H9 (cell line): ENCODE results near the gene PTPRN2. TPM values are rescaled to one million over a fixed set of nuclear protein-coding genes. Genes with fewer than 3 reads are reported as not detected.

Source experiments
- DNase-seq: peaks from one replicate; pipeline ENCODE4 v3.0.0-alpha.2; 2017
- H2AFZ ChIP-seq: one replicate; pipeline ENCODE4 v1.6.1; 2013; ENCODE audit warnings: mild to moderate bottlenecking, low read length, control low read depth, moderate library complexity
- H2AK5ac ChIP-seq: 2 replicates; pipeline ENCODE4 v1.6.1; 2013; ENCODE audit warnings: low read length, control low read depth, mixed read lengths; ENCODE audit not compliant: insufficient read length
- H2BK120ac ChIP-seq: one replicate; pipeline ENCODE4 v1.6.1; 2013; ENCODE audit warnings: low read depth, mild to moderate bottlenecking, low read length, control low read depth, inconsistent platforms; ENCODE audit not compliant: poor library complexity, severe bottlenecking
- H2BK12ac ChIP-seq: 2 replicates; pipeline ENCODE4 v1.6.1; 2013; ENCODE audit warnings: low read length, control low read depth, mixed read lengths, low read depth; ENCODE audit not compliant: insufficient read length
- H2BK15ac ChIP-seq: 2 replicates; pipeline ENCODE4 v1.6.1; 2013; ENCODE audit warnings: low read depth, low read length, control low read depth
- H2BK20ac ChIP-seq: one replicate; pipeline ENCODE4 v1.6.1; 2013; ENCODE audit warnings: low read depth, mild to moderate bottlenecking, low read length, control low read depth, inconsistent platforms; ENCODE audit not compliant: poor library complexity, severe bottlenecking
- H2BK5ac ChIP-seq: 2 replicates; pipeline ENCODE4 v1.6.1; 2013; ENCODE audit warnings: low read length, control low read depth, mixed read lengths; ENCODE audit not compliant: insufficient read length
- H3K14ac ChIP-seq: 2 replicates; pipeline ENCODE4 v1.6.1; 2013; ENCODE audit warnings: low read length, control low read depth; ENCODE audit not compliant: insufficient read depth
- H3K18ac ChIP-seq: 2 replicates; pipeline ENCODE4 v1.6.1; 2013; ENCODE audit warnings: low read depth, mild to moderate bottlenecking, mixed read lengths, low read length, control low read depth; ENCODE audit not compliant: insufficient read length
- H3K23ac ChIP-seq: 2 replicates; pipeline ENCODE4 v1.6.1; 2013; ENCODE audit warnings: low read length, control low read depth, mixed read lengths, low read depth; ENCODE audit not compliant: insufficient read length
- H3K23me2 ChIP-seq: 2 replicates; pipeline ENCODE4 v1.6.1; 2013; ENCODE audit warnings: low read depth, mild to moderate bottlenecking, mixed read lengths, low read length, control low read depth; ENCODE audit not compliant: insufficient read length, poor library complexity, severe bottlenecking
- H3K27ac ChIP-seq: 2 replicates; pipeline ENCODE4 v1.5.1; 2013; ENCODE audit warnings: low read length, control low read depth, mixed read lengths, low read depth; ENCODE audit not compliant: insufficient read length
- H3K27me3 ChIP-seq: 2 replicates; pipeline ENCODE4 v1.6.1; 2013; ENCODE audit warnings: low read length, control low read depth, inconsistent platforms; ENCODE audit not compliant: insufficient read depth
- H3K4ac ChIP-seq: 2 replicates; pipeline ENCODE4 v1.6.1; 2013; ENCODE audit warnings: low read depth, mild to moderate bottlenecking, control low read depth, inconsistent platforms, low read length, moderate library complexity
- H3K4me1 ChIP-seq: 2 replicates; pipeline ENCODE4 v1.6.1; 2013; ENCODE audit warnings: low read length, control low read depth, inconsistent platforms; ENCODE audit not compliant: insufficient read depth
- H3K4me2 ChIP-seq: 2 replicates; pipeline ENCODE4 v1.6.1; 2013; ENCODE audit warnings: low read length, control low read depth, mixed read lengths; ENCODE audit not compliant: insufficient read length, insufficient read depth
- H3K56ac ChIP-seq: 2 replicates; pipeline ENCODE4 v1.6.1; 2013; ENCODE audit warnings: low read depth, mild to moderate bottlenecking, mixed read lengths, low read length, control low read depth; ENCODE audit not compliant: insufficient read length
- H3K79me1 ChIP-seq: 2 replicates; pipeline ENCODE4 v1.6.1; 2013; ENCODE audit warnings: low read depth, mild to moderate bottlenecking, moderate library complexity, low read length, control low read depth, inconsistent platforms; ENCODE audit not compliant: insufficient read depth, poor library complexity, severe bottlenecking
- H3K79me2 ChIP-seq: 2 replicates; pipeline ENCODE4 v1.6.1; 2013; ENCODE audit warnings: low read length, control low read depth, inconsistent platforms; ENCODE audit not compliant: insufficient read depth
- H3K9ac ChIP-seq: 2 replicates; pipeline ENCODE4 v1.6.1; 2013; ENCODE audit warnings: low read length, control low read depth, mixed read lengths; ENCODE audit not compliant: insufficient read length; ENCODE audit errors: extremely low read depth
- H3K9me3 ChIP-seq: one replicate; pipeline ENCODE4 v1.6.1; 2013; ENCODE audit warnings: low read depth, low read length, inconsistent platforms; ENCODE audit not compliant: control insufficient read depth
- H3T11ph ChIP-seq: one replicate; pipeline ENCODE4 v1.6.1; 2013; ENCODE audit warnings: mild to moderate bottlenecking, low read length, control low read depth, inconsistent platforms
- H4K20me1 ChIP-seq: one replicate; pipeline ENCODE4 v1.6.1; 2013; ENCODE audit not compliant: control insufficient read depth, insufficient read length, insufficient read depth
- H4K5ac ChIP-seq: 2 replicates; pipeline ENCODE4 v1.6.1; 2013; ENCODE audit warnings: low read depth, mild to moderate bottlenecking, mixed read lengths, low read length, control low read depth; ENCODE audit not compliant: insufficient read length
- H4K8ac ChIP-seq: replicated peaks from 2 replicates; pipeline ENCODE4 v1.6.1; 2013; ENCODE audit warnings: low read length, control low read depth, mixed read lengths, low read depth; ENCODE audit not compliant: insufficient read length
- H4K91ac ChIP-seq: 2 replicates; pipeline ENCODE4 v1.6.1; 2013; ENCODE audit warnings: low read depth, mild to moderate bottlenecking, moderate library complexity, mixed read lengths, low read length, control low read depth; ENCODE audit not compliant: insufficient read length
- H3K27ac Mint-ChIP-seq, 3 experiments: 2 replicates in 2 of 3; 3 replicates in 1 of 3; pipeline ENCODE4 v1.8.0; 2020 to 2021; ENCODE audit warnings: mixed read lengths in 3 of 3, mild to moderate bottlenecking in 1 of 3, moderate library complexity in 1 of 3
- H3K27me3 Mint-ChIP-seq: 2 replicates; pipeline ENCODE4 v1.8.0; 2021; ENCODE audit warnings: low read depth, mild to moderate bottlenecking, moderate library complexity, mixed read lengths
- H3K36me3 Mint-ChIP-seq, 3 experiments: 2 replicates in 2 of 3; 3 replicates in 1 of 3; pipeline ENCODE4 v1.8.0; 2020 to 2021; ENCODE audit warnings: low read depth in 3 of 3, mixed read lengths in 3 of 3; ENCODE audit not compliant: insufficient read depth in 1 of 3
- H3K4me1 Mint-ChIP-seq, 2 experiments: 2 replicates each; pipeline ENCODE4 v1.8.0; 2020; ENCODE audit warnings: mixed read lengths in 2 of 2
- H3K4me3 Mint-ChIP-seq, 2 experiments: 2 replicates in 1 of 2; 3 replicates in 1 of 2; pipeline ENCODE4 v1.8.0; 2020 to 2021; ENCODE audit warnings: mild to moderate bottlenecking in 2 of 2, mixed read lengths in 2 of 2, moderate library complexity in 1 of 2
- H3K9me3 Mint-ChIP-seq, 2 experiments: 2 replicates in 1 of 2; 3 replicates in 1 of 2; pipeline ENCODE4 v1.8.0; 2020; ENCODE audit warnings: mild to moderate bottlenecking in 2 of 2, mixed read lengths in 2 of 2, moderate library complexity in 1 of 2
- WGBS: extraction: QIAGEN DNeasy Blood & Tissue Kit; methylation state at CpG from one replicate; pipeline ENCODE4 v1.1.7; 2013; ENCODE audit warnings: missing lambda C conversion rate, low lambda C conversion rate, mixed read lengths; ENCODE audit not compliant: insufficient read length; ENCODE audit errors: extremely low coverage; 5-methylcytosine and 5-hydroxymethylcytosine counted together
- total RNA-seq: library from RNA; stranded (reverse); gene quantifications from 2 replicates; pipeline ENCODE4 v1.2.1, GENCODE V29; 2021
- TF ChIP-seq, protein P1 (sequence below): fragments of 200-600 bp; sonication (generic); conservative IDR thresholded peaks from 3 replicates; pipeline ENCODE4 v1.8.0; 2021; ENCODE audit warnings: antibody characterized with exemption, mild to moderate bottlenecking

The PTPRN2 gene
- total RNA-seq, 1 experiment from 2014 or later: 5.2 TPM

DNA sequence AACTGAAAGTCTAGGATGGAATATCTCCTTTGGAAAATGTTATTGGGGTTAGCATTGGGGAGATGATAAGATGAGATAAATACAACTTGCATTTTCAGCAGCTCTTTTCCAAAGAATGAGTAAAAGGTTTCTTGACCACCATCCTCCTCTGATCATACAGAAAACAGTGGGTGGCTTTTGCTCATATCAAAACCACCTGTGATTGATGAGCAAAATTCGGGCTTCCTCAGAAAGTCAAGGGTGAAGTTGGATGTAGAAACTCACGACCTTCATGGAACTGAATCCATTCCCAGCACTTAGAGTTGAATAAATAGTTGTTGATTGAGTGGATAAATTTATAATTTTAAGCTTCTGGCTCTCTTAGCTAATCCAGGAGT lies 1092.5 kb downstream of the PTPRN2 start:
- no peak for DNase-seq
- H3K18ac ChIP-seq: no peak overlapping the region
- H3K4me2 ChIP-seq: no peak overlapping the region
- Mint-ChIP-seq H3K36me3 (peaks cover 0 to 1% (median 0%) of the 10 kb centered on the region in 3 experiments; a peak in 1 of 7 replicates), H3K9me3 (peaks cover 4 to 8% of the 10 kb centered on the region in 2 experiments; a peak in 4 of 5 replicates), H3K27ac (no peak overlapping the region), H3K27me3 (peaks cover 95% of the 10 kb centered on the region), H3K4me1 (peaks cover 0 to 6% of the 10 kb centered on the region in 2 experiments; a peak in 1 of 4 replicates), H3K4me3 (no peak overlapping the region)
- H4K8ac ChIP-seq: no peak overlapping the region
- H2BK5ac ChIP-seq: no peak overlapping the region
- no peaks in the 10 kb centered on the region for H3K79me2 ChIP-seq
- H4K20me1 ChIP-seq: no peaks in the 10 kb centered on the region
- no peak overlapping the region for H3K27ac ChIP-seq
- H3K14ac ChIP-seq: no peak overlapping the region
- H3K4me1 ChIP-seq: no peaks in the 10 kb centered on the region
- H3K79me1 ChIP-seq: no peaks in the 10 kb centered on the region
- no peak overlapping the region for H4K5ac ChIP-seq
- H2BK120ac ChIP-seq: no peak overlapping the region
- no peak overlapping the region for H2BK12ac ChIP-seq
- H2AFZ ChIP-seq: no peak overlapping the region
- H3K9ac ChIP-seq: no peak overlapping the region
- no peak overlapping the region for H4K91ac ChIP-seq
- H3K56ac ChIP-seq: no peak overlapping the region
- no CpG with 5 or more reads among the region's 2 CpGs for WGBS
- H3K9me3 ChIP-seq: no peaks in the 10 kb centered on the region
- H3K23ac ChIP-seq: no peak overlapping the region
- H2BK20ac ChIP-seq: no peak overlapping the region
- H3T11ph ChIP-seq: no peak overlapping the region
- TF ChIP-seq, protein P1, sequence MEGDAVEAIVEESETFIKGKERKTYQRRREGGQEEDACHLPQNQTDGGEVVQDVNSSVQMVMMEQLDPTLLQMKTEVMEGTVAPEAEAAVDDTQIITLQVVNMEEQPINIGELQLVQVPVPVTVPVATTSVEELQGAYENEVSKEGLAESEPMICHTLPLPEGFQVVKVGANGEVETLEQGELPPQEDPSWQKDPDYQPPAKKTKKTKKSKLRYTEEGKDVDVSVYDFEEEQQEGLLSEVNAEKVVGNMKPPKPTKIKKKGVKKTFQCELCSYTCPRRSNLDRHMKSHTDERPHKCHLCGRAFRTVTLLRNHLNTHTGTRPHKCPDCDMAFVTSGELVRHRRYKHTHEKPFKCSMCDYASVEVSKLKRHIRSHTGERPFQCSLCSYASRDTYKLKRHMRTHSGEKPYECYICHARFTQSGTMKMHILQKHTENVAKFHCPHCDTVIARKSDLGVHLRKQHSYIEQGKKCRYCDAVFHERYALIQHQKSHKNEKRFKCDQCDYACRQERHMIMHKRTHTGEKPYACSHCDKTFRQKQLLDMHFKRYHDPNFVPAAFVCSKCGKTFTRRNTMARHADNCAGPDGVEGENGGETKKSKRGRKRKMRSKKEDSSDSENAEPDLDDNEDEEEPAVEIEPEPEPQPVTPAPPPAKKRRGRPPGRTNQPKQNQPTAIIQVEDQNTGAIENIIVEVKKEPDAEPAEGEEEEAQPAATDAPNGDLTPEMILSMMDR: no peak
- H3K27me3 ChIP-seq: peaks cover 6% of the 10 kb centered on the region; the same call in 1 of the 2 replicates
- H2BK15ac ChIP-seq: no peak overlapping the region
- H3K4ac ChIP-seq: no peak overlapping the region
- no peak overlapping the region for H2AK5ac ChIP-seq
- H3K23me2 ChIP-seq: no peaks in the 10 kb centered on the region
